ENCODE results near the gene PRICKLE3. TPM values are rescaled to one million over a fixed set of nuclear protein-coding genes. Genes with fewer than 3 reads are reported as not detected.
"Not testable (repeated sequence)": the region's sequence is repeated elsewhere in the genome, so short reads cannot be mapped to it uniquely, and the experiment has no call there.

Gene PRICKLE3
- total and polyA plus RNA-seq, 2 donors from 2014 or later, result 3.4 to 11.6 TPM

DNA sequence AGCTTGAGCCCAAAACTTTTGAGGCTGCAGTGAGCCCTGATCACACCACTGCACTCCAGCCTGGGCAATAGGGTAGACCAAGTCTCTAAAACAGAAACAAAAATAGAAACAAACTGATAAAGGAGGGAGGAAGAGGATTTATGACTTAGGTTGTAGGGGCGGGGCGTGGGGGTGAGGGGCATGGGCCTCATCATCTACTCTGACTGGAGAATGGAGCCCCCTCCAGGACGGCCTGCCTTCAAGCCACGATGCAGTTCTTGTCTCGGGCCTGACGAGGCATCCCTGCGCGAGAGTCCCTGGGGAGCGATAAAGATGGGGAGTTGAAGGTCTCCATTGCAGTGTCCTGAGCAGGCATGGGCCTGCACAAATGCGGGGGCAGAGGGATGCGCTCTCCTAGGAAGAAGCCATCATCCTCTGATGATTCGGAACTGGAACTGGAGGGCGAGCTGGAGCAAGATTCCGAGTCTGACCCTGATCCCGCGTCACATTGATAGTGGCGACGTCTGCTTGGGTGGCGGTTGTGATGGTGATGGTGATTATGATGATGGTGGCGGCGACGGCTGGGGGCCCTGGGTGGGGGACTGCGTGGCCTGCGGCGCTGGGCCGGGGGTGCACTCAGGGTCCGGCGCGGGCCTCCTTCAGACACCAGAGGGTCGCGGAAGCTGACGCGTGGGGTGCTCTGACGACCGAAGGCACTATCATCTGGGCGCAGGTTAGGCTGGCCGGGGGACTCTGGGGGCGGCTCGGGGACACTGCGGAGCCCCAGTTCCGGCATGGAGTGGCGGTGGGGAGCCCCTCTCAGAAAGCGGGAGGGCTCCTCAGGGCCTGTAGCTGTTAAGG lies 10.5 kb downstream of the PRICKLE3 start:
- Histone ChIP-seq H3K9ac (ENCODE audit: low read length in 3 of 3) (no peak overlapping the region), H3K4me3 (ENCODE audit: low read length in 3 of 3) (no peak overlapping the region), H3K27ac (ENCODE audit: low read depth in 2 of 2, low read length in 2 of 2) (no peak overlapping the region), H3K9me3 (ENCODE audit: control insufficient read depth in 2 of 3, insufficient read depth in 1 of 3, low read length in 3 of 3) (no peaks in the 10 kb centered on the region), H3K27me3 (ENCODE audit: control insufficient read depth, insufficient read depth, low read length) (no peaks in the 10 kb centered on the region), H3K4me1 (ENCODE audit: control insufficient read depth in 2 of 3, insufficient read depth in 2 of 3, low read depth in 1 of 3, low read length in 3 of 3) (peaks cover 0 to 2% (median 0%) of the 10 kb centered on the region in 3 donors), H3K36me3 (ENCODE audit: control insufficient read depth in 2 of 3, insufficient read depth in 3 of 3, low read length in 3 of 3) (no peaks in the 10 kb centered on the region)
- intact Hi-C loops (cut with DNase I), result no loop called here
- FAIRE-seq, result no peak
- DNase-seq, result no peak
- TF ChIP-seq, protein P1, sequence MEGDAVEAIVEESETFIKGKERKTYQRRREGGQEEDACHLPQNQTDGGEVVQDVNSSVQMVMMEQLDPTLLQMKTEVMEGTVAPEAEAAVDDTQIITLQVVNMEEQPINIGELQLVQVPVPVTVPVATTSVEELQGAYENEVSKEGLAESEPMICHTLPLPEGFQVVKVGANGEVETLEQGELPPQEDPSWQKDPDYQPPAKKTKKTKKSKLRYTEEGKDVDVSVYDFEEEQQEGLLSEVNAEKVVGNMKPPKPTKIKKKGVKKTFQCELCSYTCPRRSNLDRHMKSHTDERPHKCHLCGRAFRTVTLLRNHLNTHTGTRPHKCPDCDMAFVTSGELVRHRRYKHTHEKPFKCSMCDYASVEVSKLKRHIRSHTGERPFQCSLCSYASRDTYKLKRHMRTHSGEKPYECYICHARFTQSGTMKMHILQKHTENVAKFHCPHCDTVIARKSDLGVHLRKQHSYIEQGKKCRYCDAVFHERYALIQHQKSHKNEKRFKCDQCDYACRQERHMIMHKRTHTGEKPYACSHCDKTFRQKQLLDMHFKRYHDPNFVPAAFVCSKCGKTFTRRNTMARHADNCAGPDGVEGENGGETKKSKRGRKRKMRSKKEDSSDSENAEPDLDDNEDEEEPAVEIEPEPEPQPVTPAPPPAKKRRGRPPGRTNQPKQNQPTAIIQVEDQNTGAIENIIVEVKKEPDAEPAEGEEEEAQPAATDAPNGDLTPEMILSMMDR (IDR thresholded peaks at IDR 0.05; ENCODE audit: borderline replicate concordance, extremely low read depth, insufficient read depth), result no peak

DNA sequence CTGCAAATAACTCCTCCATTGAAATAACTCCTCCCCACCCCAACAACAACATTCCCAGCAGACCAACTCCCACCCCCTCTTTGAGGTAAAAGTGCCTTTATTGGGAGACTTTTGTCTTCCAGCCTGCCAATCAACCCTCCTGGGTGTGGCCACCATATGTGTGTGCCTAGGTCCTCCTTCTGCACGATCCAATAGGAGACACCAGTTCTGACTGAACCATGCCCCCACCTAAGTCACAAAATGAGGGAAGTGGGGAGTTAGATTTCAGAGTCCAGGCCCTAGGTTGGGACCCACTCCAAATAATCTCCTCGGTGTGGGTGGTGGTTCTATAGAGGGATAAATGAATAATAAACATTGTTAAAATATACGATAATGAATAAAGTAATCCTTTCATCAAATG lies 11.4 kb downstream of the PRICKLE3 start:
- Histone ChIP-seq H3K4me3 (ENCODE audit: low read length in 3 of 3) (no peak overlapping the region), H3K9me3 (ENCODE audit: control insufficient read depth in 2 of 3, insufficient read depth in 1 of 3, low read length in 3 of 3) (no peaks in the 10 kb centered on the region), H3K36me3 (ENCODE audit: control insufficient read depth in 2 of 3, insufficient read depth in 3 of 3, low read length in 3 of 3) (no peaks in the 10 kb centered on the region), H3K27ac (ENCODE audit: low read depth in 2 of 2, low read length in 2 of 2) (no peak overlapping the region), H3K27me3 (ENCODE audit: control insufficient read depth, insufficient read depth, low read length) (no peaks in the 10 kb centered on the region), H3K9ac (ENCODE audit: low read length in 3 of 3) (no peak overlapping the region), H3K4me1 (ENCODE audit: control insufficient read depth in 2 of 3, insufficient read depth in 2 of 3, low read depth in 1 of 3, low read length in 3 of 3) (peaks cover 0 to 2% (median 0%) of the 10 kb centered on the region in 3 donors)
- intact Hi-C loops (cut with DNase I), result no loop called here
- TF ChIP-seq, protein P1 (IDR thresholded peaks at IDR 0.05; ENCODE audit: borderline replicate concordance, extremely low read depth, insufficient read depth), result no peak
- DNase-seq, result no peak
- no peak for FAIRE-seq

DNA sequence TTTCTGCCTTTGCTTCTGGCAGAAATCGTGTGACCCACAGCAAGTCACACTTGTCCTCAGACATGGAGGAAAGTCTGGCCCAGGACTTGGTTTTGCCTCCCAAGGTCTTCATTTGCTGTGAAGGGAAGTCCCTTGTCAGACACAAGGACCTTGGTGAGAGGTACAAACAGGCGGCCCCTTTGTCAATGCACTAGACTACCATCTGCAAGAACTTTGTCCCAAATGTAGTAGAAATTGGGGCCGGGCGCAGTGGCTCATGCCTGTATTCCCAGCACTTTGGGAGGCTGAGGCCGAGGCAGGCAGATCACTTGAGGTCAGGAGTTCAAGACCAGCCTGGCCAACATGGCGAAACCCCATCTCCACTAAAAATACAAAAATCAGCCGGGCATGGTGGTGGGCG lies 12.6 kb downstream of the PRICKLE3 start:
- H3K27me3 ChIP-seq (ENCODE audit: control insufficient read depth, insufficient read depth, low read length); H3K4me3 ChIP-seq (ENCODE audit: low read length in 3 of 3); FAIRE-seq; H3K27ac ChIP-seq (ENCODE audit: low read depth in 2 of 2, low read length in 2 of 2); H3K4me1 ChIP-seq (ENCODE audit: control insufficient read depth in 2 of 3, insufficient read depth in 2 of 3, low read depth in 1 of 3, low read length in 3 of 3); intact Hi-C loops (cut with DNase I); H3K9ac ChIP-seq (ENCODE audit: low read length in 3 of 3); DNase-seq; H3K9me3 ChIP-seq (ENCODE audit: control insufficient read depth in 2 of 3, insufficient read depth in 1 of 3, low read length in 3 of 3); H3K36me3 ChIP-seq (ENCODE audit: control insufficient read depth in 2 of 3, insufficient read depth in 3 of 3, low read length in 3 of 3): not testable (repeated sequence)

DNA sequence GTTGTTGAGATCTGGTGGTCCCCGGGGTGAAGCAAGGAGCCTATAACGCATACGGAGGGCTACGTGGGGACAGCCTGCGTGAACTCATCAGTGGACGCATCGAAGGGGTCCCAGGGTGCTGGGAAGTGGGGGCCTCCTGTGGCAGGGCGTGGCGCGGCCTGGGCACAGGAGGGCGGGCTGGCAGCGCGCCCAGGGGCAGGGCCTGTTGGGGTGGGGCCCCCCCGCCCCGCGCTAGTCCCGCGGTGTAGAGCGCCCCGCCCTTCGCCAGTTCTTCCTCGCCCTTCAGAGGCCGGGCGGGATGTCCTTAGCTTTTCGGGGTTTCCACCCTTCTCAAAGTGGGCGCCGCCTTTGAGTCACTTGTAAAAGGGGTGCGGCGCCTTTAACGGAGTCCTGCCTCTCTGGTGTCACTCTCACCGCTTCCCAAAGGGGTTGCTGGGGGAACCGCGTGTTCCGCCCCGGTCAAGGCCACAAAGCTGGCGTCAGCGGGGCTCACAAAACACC lies 13.8 kb downstream of the PRICKLE3 start:
- intact Hi-C loops (cut with DNase I), result no loop called here
- H3K4me3 ChIP-seq (ENCODE audit: low read length in 3 of 3), result peak overlapping the region; percentile 36 to 60 (median 59)
- peak overlapping the region in 2 of 3 donors; percentile 32 to 59 for H3K9ac ChIP-seq (ENCODE audit: low read length in 3 of 3)
- TF ChIP-seq, protein P1 (IDR thresholded peaks at IDR 0.05; ENCODE audit: borderline replicate concordance, extremely low read depth, insufficient read depth), result no peak
- peak in 4 of 5 donors; percentile 42 to 86 (median 49) for DNase-seq
- peaks cover 0 to 2% (median 0%) of the 10 kb centered on the region in 3 donors for H3K4me1 ChIP-seq (ENCODE audit: control insufficient read depth in 2 of 3, insufficient read depth in 2 of 3, low read depth in 1 of 3, low read length in 3 of 3)
- peak overlapping the region; percentile 32 to 33 for H3K27ac ChIP-seq (ENCODE audit: low read depth in 2 of 2, low read length in 2 of 2)
- FAIRE-seq, result no peak
- H3K27me3 ChIP-seq (ENCODE audit: control insufficient read depth, insufficient read depth, low read length), result no peaks in the 10 kb centered on the region
- H3K36me3 ChIP-seq (ENCODE audit: control insufficient read depth in 2 of 3, insufficient read depth in 3 of 3, low read length in 3 of 3), result no peaks in the 10 kb centered on the region
- H3K9me3 ChIP-seq (ENCODE audit: control insufficient read depth in 2 of 3, insufficient read depth in 1 of 3, low read length in 3 of 3), result no peaks in the 10 kb centered on the region
